A549 treated with RU486 at 1 μM for 4 hours (cell line): ENCODE data around the gene EHD3. TPM values are rescaled to one million over a fixed set of nuclear protein-coding genes. Genes with fewer than 3 reads are reported as not detected.

Experiments used
- total RNA-seq: library from RNA; stranded (reverse); fragments of 200-300 nt; extraction: Qiagen RNA extraction; gene quantifications from 5 replicates; pipeline ENCODE4 v1.2.3, GENCODE V29; 2022; ENCODE audit warnings: low read depth

Gene EHD3
- 8.5 to 10.6 TPM (median 9.1 TPM) in 5 replicates for total RNA-seq

GRCh38 chr2:31233741-31234682 lies at the start of gene EHD3:
TSS of gene EHD3 (plus strand) at chr2:31234152. CDS start at chr2:31234622, 470 bp downstream.

DNA sequence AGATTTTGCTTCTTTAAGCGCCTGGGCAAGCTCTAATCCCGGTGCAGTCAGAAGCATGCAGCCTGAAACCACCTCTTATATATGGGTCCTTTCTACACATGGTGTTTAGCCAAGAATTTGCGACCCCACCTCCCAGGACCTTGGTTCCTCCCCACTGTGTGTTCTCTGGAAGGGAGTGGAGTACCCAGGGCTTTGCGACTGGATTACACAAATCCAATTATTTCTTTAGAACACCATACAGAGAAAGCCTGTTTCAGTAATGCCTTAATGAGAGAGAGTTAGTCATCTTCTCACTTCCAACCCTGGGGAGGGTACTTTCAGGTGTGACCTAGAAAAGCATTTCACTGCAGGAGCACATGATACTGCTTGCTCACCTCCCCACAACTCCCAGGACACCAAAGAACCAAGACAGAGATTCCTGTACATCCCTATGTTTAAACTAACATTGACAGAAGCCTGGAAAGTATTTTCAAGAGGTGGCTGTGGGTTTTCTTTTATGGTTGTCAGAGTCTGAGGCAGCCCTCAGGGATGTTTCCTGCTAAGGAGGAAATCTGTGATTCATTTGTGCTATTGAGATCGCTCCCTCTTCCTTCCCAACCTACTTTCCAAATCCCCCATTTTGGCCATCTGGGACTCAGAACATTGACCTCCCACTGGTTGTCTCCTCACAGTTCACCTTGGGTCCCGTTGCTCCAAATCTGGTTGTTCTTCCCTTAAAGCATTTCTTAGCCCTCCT lies 16.3 kb upstream of the EHD3 start, which contains the start of gene CAPN14:
TSS of gene CAPN14 (minus strand) at position 51 of the 736 bp plus-strand sequence. CDS start 12,068 bp downstream, outside the sequence.

Other genes starting within 250 kb of the EHD3 start
- gene GALNT14, start 95.7 kb upstream of the EHD3 start, total RNA-seq: 44.2 to 55.1 TPM (median 48.9 TPM) in 5 replicates
- gene CAPN14, start 16.6 kb upstream of the EHD3 start, total RNA-seq: 0.03 to 0.07 TPM (median 0.05 TPM) in 3 of 5 replicates, not detected in the others
- 1.4 to 2.4 TPM (median 1.5 TPM) in 5 replicates for gene XDH, start 180.6 kb downstream of the EHD3 start, total RNA-seq